ENCODE data around the gene DKC1.

Gene DKC1

DNA sequence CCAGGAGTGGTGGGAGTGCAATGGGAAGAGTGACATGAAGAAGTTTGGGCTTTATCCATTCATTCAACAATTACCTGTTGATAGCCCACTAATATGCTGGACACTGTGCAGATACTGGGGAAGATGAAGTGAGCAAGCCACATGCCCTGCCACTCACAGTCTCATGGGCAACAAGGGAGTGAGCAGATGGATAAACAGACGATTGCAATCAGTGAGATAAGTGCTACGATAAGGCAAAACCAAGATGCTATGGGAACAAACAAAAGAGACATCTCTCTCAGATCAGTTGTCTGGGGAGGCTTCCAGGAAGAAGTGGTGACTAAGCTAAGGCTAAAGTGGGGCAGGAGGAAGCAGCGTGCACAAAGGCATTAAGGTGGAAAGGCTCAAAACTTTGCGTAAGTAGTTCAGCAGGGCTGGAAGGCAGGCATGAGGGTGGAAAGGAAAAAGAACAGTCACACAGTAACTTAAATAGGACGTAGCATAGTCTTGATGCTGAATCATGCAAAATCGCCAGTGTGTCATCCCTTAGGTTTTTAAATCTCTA, 43.5 kb upstream of the DKC1 start:
- Histone ChIP-seq H3K4me1 (ENCODE audit: control insufficient read depth, insufficient read depth, low read length) (peaks cover 5% of the 10 kb centered on the region; the same call in 1 of the 2 replicates), H3K9me3 (ENCODE audit: control insufficient read depth, insufficient read depth, low read depth, low read length) (no peaks in the 10 kb centered on the region), H3K36me3 (ENCODE audit: control insufficient read depth in 2 of 2, insufficient read depth in 1 of 2, low read length in 2 of 2) (no peaks in the 10 kb centered on the region), H3K27ac (ENCODE audit: extremely low read depth, low read depth, low read length) (no peak overlapping the region), H3K4me3 (ENCODE audit: low read depth, low read length) (no peak overlapping the region)
- CTCF ChIA-PET = interaction anchor here (0.9 to 2.3 kb wide), 5 partner anchors 9 to 29 kb away, joined by 3 to 10 read pairs (median 5); no protein-coding TSS in a partner anchor
- POLR2A ChIA-PET = no interaction called here
- TF ChIP-seq, protein P1, sequence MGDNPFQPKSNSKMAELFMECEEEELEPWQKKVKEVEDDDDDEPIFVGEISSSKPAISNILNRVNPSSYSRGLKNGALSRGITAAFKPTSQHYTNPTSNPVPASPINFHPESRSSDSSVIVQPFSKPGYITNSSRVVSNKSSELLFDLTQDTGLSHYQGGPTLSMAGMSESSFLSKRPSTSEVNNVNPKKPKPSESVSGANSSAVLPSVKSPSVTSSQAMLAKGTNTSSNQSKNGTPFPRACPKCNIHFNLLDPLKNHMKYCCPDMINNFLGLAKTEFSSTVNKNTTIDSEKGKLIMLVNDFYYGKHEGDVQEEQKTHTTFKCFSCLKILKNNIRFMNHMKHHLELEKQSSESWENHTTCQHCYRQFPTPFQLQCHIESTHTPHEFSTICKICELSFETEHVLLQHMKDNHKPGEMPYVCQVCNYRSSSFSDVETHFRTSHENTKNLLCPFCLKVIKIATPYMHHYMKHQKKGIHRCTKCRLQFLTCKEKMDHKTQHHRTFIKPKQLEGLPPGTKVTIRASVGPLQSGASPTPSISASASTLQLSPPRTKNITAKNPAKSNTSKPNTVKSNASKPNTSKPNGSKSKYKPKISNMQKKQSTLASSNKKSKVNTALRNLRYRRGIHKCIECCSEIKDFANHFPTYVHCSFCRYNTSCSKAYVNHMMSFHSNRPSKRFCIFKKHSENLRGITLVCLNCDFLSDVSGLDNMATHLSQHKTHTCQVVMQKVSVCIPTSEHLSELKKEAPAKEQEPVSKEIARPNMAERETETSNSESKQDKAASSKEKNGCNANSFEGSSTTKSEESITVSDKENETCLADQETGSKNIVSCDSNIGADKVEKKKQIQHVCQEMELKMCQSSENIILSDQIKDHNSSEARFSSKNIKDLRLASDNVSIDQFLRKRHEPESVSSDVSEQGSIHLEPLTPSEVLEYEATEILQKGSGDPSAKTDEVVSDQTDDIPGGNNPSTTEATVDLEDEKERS (tag by site-specific recombination; IDR thresholded peaks at IDR 0.05) = no peak
- TF ChIP-seq SCRT1 (tag by site-specific recombination; IDR thresholded peaks at IDR 0.05; ENCODE audit: borderline replicate concordance) (peak; percentile 67), SCRT2 (tag by site-specific recombination; IDR thresholded peaks at IDR 0.05) (peak; percentile 92)

DNA sequence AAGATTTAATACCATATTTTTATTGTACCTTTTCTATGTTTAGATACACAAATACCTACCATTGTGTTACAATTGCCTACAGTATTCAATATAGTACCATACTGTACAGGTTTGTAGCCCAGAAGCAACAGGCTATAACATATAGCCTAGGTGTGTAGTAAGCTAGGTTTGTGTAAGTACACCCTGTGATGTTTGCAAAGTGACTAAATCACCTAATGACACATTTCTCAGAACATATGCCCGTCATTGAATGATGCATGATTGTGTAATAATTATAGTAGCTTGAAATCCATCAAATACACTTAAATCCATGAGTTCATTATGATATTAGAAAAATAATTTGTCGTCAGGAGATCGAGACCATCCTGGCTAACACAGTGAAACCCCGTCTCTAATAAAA, 42.6 kb upstream of the DKC1 start:
- CTCF ChIA-PET = interaction anchor here (0.9 to 2.3 kb wide), 4 partner anchors 8 to 28 kb away, joined by 3 to 10 read pairs (median 5); no protein-coding TSS in a partner anchor
- no peak for TF ChIP-seq PRDM1 (tag by site-specific recombination; IDR thresholded peaks at IDR 0.05)
- no peak for TF ChIP-seq KLF10 (tag by site-specific recombination; IDR thresholded peaks at IDR 0.05)
- no peak for TF ChIP-seq ZNF561 (tag by site-specific recombination; IDR thresholded peaks at IDR 0.05; ENCODE audit: borderline replicate concordance)
- TF ChIP-seq ZNF37A (tag by site-specific recombination; IDR thresholded peaks at IDR 0.05) = no peak
- TF ChIP-seq ZNF521 (tag by site-specific recombination; IDR thresholded peaks at IDR 0.05) = no peak
- no peak for TF ChIP-seq ZNF169 (tag by site-specific recombination; IDR thresholded peaks at IDR 0.05)
- TF ChIP-seq ZNF658 (tag by site-specific recombination; IDR thresholded peaks at IDR 0.05) = no peak
- no peak for TF ChIP-seq YY2 (tag by site-specific recombination; IDR thresholded peaks at IDR 0.05)
- no peak for TF ChIP-seq ZFHX2 (tag by site-specific recombination; conservative IDR thresholded peaks at IDR 0.05)
- no peak for TF ChIP-seq ZNF10 (tag by site-specific recombination; IDR thresholded peaks at IDR 0.05)
- TF ChIP-seq, protein P2, sequence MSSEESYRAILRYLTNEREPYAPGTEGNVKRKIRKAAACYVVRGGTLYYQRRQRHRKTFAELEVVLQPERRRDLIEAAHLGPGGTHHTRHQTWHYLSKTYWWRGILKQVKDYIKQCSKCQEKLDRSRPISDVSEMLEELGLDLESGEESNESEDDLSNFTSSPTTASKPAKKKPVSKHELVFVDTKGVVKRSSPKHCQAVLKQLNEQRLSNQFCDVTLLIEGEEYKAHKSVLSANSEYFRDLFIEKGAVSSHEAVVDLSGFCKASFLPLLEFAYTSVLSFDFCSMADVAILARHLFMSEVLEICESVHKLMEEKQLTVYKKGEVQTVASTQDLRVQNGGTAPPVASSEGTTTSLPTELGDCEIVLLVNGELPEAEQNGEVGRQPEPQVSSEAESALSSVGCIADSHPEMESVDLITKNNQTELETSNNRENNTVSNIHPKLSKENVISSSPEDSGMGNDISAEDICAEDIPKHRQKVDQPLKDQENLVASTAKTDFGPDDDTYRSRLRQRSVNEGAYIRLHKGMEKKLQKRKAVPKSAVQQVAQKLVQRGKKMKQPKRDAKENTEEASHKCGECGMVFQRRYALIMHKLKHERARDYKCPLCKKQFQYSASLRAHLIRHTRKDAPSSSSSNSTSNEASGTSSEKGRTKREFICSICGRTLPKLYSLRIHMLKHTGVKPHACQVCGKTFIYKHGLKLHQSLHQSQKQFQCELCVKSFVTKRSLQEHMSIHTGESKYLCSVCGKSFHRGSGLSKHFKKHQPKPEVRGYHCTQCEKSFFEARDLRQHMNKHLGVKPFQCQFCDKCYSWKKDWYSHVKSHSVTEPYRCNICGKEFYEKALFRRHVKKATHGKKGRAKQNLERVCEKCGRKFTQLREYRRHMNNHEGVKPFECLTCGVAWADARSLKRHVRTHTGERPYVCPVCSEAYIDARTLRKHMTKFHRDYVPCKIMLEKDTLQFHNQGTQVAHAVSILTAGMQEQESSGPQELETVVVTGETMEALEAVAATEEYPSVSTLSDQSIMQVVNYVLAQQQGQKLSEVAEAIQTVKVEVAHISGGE (tag by site-specific recombination; conservative IDR thresholded peaks at IDR 0.05; ENCODE audit: low read depth) = no peak
- no peak for TF ChIP-seq ZNF530 (tag by site-specific recombination; IDR thresholded peaks at IDR 0.05; ENCODE audit: low read depth)
- no peaks in the 10 kb centered on the region for H3K36me3 ChIP-seq (ENCODE audit: control insufficient read depth in 2 of 2, insufficient read depth in 1 of 2, low read length in 2 of 2)
- no peak overlapping the region for H3K4me3 ChIP-seq (ENCODE audit: low read depth, low read length)
- H3K9me3 ChIP-seq (ENCODE audit: control insufficient read depth, insufficient read depth, low read depth, low read length) = no peaks in the 10 kb centered on the region
- H3K4me1 ChIP-seq (ENCODE audit: control insufficient read depth, insufficient read depth, low read length) = peaks cover 5% of the 10 kb centered on the region; the same call in 1 of the 2 replicates
- no peak overlapping the region for H3K27ac ChIP-seq (ENCODE audit: extremely low read depth, low read depth, low read length)
- POLR2A ChIA-PET = no interaction called here

DNA sequence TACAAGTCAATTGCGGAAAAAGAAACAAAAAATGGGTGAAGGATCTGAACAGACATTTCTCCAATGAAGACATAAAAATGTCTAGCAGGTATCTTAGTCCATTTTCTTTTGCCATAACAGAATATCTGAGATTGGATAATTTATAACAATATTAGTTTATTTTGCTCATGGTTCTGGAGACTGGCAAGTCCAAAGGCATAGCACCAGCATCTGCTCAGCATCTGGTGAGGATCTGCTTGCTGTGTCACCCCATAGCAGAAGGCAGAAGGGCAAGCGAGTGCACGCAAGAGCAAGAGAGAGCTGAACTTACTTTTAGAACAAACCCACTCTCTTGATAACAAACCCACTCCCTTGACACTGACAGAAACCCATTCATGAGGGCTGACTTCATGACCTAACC, 41.5 kb upstream of the DKC1 start:
- CTCF ChIA-PET = interaction anchor here (2.1 kb wide), 1 partner anchor 27 kb away, joined by 10 read pairs; no protein-coding TSS in a partner anchor
- H3K4me1 ChIP-seq (ENCODE audit: control insufficient read depth, insufficient read depth, low read length) = peaks cover 5% of the 10 kb centered on the region; the same call in 1 of the 2 replicates
- H3K27ac ChIP-seq (ENCODE audit: extremely low read depth, low read depth, low read length) = no peak overlapping the region
- POLR2A ChIA-PET = no interaction called here
- no peaks in the 10 kb centered on the region for H3K9me3 ChIP-seq (ENCODE audit: control insufficient read depth, insufficient read depth, low read depth, low read length)
- H3K36me3 ChIP-seq (ENCODE audit: control insufficient read depth in 2 of 2, insufficient read depth in 1 of 2, low read length in 2 of 2) = no peaks in the 10 kb centered on the region
- TF ChIP-seq SETDB1 (IDR thresholded peaks at IDR 0.05; ENCODE audit: insufficient read length, low read length) = peak; percentile 51
- no peak for TF ChIP-seq ZNF768 (tag by site-specific recombination; IDR thresholded peaks at IDR 0.05)
- no peak overlapping the region for H3K4me3 ChIP-seq (ENCODE audit: low read depth, low read length)
